GM12875 (cell line): ENCODE measurements around the gene KRTDAP.

ENCODE experiments used
- H3K4me3 ChIP-seq: one replicate; pipeline ENCODE4 v1.5.1; 2011; ENCODE audit warnings: low read depth, low read length, control low read depth
- CTCF ChIP-seq: IDR thresholded peaks from 2 replicates; pipeline ENCODE4 v1.5.1; 2011; ENCODE audit warnings: low read depth, mild to moderate bottlenecking, control low read depth, inconsistent platforms, low read length, moderate library complexity, borderline replicate concordance; ENCODE audit not compliant: insufficient read depth

Gene KRTDAP

GRCh38 chr19:35451338-35452096, 38.7 kb downstream of the KRTDAP start:
- no peak overlapping the region for H3K4me3 ChIP-seq
- no peak for TF ChIP-seq CTCF

GRCh38 chr19:35449359-35450043, 40.8 kb downstream of the KRTDAP start:
- TF ChIP-seq CTCF, result no peak
- no peak overlapping the region for H3K4me3 ChIP-seq

GRCh38 chr19:35447606-35448469, 42.4 kb downstream of the KRTDAP start, which contains the start of gene FFAR2:
TSS of gene FFAR2 (plus strand) at chr19:35448257. CDS start at chr19:35449715, 1,458 bp downstream.
- peak within 1 kb of the TSS; percentile 42 for H3K4me3 ChIP-seq
- no peak for TF ChIP-seq CTCF

GRCh38 chr19:35445826-35446593, 44.3 kb downstream of the KRTDAP start:
- no peak for TF ChIP-seq CTCF
- no peak overlapping the region for H3K4me3 ChIP-seq

- no peak for TF ChIP-seq CTCF
- H3K4me3 ChIP-seq, result no peak overlapping the region
Measured at GRCh38 chr19:35444735-35445134, 45.5 kb downstream of the KRTDAP start.

- TF ChIP-seq CTCF, result no peak
- no peak overlapping the region for H3K4me3 ChIP-seq
Measured at GRCh38 chr19:35442091-35442490, 48.2 kb downstream of the KRTDAP start.
